Activated naive CD8-positive, alpha-beta T cell treated with anti-CD3 and anti-CD28 coated beads, Interleukin-2, amount 50 U/mL, for 16 hours (primary cell): ENCODE measurements around the gene TSPEAR.

Experiments used
- DNase-seq: peaks from one replicate; pipeline ENCODE4 v3.0.0-alpha.2; 2020; ENCODE audit warnings: low read depth, low spot score

TSPEAR gene

DNA sequence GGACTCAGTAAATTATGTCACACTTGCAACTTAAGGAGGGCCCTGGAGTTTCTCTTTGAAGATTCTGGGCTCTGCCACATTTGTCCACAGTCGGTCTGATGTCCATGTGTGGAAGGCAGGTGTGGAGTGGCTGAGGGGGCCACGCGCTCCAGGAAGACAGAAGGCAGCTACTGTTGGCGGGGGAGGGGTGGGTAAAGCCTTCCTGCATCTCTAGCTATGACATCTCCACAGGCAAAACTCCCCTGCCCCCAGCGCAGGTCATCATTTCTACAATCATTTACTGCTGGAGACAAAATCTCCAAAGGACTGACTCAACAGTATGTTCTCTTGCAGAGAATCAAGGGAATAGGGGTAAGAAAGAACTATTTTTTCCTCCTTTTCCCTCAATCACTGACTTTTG, 11.4 kb upstream of the TSPEAR start:
- no peak for DNase-seq

GRCh38 chr21:44720170-44720569, 8.8 kb upstream of the TSPEAR start:
- DNase-seq, result no peak

- DNase-seq, result no peak
These were observed 7.2 kb upstream of the TSPEAR start for GRCh38 chr21:44718571-44718970.

DNA sequence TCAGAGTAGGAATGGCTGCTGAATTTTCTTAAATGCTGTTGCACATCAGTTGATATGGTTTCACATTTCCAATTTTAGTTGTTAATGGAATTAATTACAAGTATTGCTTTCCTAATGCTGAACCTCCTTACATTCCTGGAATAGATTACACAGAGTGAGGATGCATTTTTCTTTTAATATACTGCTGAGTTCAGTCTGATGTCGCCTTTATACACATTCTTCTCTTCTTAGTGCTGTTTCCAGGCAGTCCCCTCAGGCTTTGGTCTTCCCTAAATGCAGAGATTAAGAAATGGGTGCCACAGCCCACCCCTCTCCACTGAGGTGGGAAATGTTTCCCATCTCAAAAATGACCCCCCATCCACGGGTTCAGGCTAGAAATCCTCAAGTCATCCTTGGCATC, 6.7 kb upstream of the TSPEAR start:
- DNase-seq, result no peak

- no peak for DNase-seq
These were observed 5.6 kb upstream of the TSPEAR start for GRCh38 chr21:44716984-44717383.

- no peak for DNase-seq
These were observed 3.5 kb upstream of the TSPEAR start for GRCh38 chr21:44714905-44715304.

DNA sequence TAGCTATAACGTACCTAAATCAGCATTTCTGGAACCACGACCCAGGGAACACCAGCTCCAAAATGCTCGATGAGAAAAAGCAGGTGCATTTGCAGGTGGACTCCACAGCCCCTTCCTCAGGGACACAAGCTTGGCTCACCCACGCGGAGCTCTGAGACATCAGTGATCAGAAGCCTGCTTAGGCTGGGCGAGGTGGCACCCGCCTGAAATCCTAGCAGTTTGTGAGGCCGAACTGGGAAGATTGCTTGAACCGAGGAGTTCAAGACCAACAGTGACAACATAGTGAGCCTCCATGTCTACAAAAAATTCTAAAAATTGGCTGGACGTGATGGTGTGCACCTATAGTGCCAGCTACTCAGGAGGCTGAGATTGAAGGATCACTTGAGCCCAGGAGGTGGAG, 2.5 kb upstream of the TSPEAR start:
- DNase-seq, result no peak

GRCh38 chr21:44713130-44713529, 1.8 kb upstream of the TSPEAR start:
- no peak for DNase-seq

GRCh38 chr21:44712203-44713028, 1.0 kb upstream of the TSPEAR start:
- no peak for DNase-seq

DNA sequence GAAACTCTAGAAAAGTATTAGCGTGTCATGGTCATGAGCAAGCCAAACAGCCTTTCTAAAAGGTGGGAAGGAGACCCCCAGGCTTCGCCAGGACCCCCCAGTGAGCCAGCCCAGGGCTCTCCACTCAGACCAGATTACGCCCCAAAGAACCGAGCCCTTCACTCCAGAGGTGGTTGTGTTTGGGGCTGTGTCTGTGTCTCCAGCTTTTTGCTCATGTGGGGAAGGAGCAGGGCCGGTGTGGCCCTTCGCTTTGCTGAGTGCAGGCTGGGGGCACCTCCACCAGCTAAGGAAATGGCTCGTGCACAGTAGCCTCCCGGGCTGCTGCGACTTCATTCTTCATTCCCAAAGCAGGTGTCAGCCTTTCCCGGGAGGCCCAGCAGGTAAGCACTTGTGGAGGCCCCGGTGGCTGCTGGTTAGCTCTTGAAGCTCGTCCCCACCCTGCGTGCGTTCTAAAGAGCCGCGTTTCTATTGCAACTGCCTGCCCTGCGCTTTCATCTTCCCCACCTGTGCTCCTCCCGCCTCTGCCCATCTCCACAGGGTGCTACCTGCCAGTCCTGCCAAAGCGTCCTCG, 531 bp downstream of the TSPEAR start:
- no peak for DNase-seq

GRCh38 chr21:44710294-44710665, 1.1 kb downstream of the TSPEAR start:
- no peak for DNase-seq

- no peak for DNase-seq
These were observed 1.7 kb downstream of the TSPEAR start for GRCh38 chr21:44709426-44710293.

DNA sequence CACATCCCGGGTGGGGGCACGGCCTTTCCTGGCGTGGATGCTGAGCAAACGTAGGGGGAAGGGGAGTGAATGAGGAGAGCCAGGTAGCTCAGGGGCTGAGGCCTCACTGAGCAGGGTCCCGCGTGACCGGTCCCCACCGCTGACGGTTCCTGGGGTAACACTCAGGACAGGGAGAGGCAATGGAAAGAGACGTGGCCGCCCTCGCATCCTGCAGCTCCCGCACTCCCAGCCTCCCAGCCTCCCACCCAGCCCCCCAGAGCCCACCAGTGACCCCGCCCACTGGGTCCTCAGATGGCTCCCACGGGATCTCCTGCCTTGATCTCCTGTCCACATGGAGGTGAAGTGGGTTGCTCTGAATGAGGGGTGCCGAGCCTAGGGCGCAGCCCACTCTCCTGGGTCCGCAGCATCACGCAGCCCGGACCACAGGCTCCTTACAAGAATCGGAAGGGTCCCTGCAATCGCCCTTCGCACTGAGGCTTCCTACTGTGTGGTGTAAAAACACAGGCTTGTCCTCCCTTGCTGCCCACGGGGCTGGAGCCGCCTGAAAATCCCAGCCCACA, 2.4 kb downstream of the TSPEAR start:
- DNase-seq, result no peak

DNA sequence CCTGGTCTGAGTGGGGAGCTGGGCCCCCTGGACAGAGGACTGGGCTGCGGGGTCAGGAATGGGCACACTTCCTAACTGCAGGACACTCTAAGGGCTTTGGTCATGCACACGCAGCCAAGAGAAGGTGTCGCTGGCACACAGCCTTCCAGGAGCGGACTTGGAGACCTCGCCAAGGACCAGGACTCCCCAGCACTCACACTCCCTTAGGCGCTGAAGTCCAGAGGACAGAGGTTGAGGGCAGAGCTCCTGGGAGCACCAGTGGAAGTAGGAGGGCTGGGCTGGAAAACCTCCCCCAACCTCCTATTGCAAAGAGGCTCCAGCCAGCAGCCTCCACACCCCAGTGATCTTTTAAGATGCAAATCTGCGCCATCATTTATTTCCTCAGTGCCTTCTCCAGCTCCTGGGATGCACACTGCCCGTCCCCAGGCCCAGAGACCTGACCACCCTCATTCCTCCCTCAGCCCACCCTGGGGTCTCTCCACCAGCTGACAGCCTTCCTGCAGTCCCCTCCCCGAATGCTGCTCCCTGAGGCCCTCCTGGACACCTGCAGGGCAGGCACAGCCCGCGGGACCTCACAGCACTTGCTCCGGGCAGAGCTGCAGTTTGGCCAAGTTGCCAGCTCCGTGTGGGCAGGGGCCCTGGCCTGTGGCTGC, 3.0 kb downstream of the TSPEAR start:
- no peak for DNase-seq

DNA sequence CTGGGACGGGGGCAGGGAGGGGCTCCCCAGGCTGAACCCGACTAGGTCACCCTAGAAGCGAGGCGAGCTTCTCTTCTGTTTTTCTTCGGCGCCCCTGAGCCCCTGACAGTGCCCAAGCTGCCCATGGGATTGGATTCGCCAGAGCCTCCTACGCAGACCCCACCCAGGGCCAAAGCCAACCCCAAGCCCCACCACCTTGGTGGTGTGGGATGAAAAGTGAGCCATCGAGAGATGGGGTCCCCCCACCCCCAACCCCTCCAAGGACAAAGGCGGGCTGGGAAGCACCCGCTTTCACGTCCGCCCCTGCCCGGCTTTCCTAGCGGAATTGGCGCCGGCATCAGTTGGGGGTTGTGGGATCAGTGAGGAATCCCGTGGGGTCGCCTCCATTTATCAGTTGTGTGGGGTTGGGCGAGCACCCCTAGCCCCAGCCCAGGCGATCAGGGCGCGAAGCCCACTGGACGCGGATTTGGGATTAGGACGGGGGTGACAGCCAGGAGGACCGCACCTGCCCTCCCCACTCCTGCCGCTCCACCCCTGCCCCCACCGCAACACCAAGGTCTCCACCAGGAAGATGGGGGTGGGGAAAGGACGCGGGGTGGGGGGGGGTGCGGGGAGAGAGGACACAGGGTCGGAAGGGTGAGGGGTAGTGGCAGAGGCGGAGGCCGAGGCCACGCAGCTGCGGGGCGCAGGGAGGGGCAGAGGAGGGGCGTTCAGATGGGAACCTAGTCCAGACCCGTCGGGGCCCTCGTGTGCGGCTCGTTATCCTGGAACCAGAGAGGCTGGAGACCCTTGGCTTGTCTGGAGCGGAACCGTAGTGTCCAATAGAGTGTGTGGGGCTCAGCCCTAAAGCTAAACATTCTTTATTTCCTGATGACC, 4.4 kb downstream of the TSPEAR start:
- no peak for DNase-seq

DNA sequence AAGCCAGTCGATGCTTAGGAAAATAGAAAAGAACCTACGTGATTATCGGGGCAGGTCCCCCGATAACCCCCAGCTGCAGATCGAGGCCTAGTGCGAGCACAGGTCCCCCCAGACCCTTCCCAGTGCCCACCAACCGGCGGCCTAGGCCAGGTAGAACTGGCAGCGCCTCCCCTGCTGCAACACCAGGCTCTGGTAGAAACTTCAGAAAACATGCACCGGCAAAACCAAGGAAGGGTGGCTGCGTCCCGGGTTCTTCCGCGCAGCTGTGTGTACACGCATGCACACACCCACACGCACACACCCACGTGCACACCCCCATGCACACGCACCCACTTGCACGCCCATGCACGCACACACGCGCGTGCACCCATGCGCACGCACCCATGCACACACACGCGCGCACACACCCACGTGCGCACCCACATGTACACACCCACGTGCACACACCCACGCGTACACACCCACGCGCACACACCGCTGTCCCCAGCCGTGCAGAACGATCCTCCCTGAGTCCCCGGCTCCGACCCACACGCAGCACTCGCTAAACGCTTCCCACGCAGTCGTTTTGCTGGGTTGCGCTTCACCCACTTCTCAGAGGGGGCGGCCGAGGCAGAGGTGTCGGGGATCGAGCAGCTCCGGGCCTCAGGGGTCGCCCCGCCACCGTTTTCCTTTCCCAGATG, 5.2 kb downstream of the TSPEAR start:
- no peak for DNase-seq

DNA sequence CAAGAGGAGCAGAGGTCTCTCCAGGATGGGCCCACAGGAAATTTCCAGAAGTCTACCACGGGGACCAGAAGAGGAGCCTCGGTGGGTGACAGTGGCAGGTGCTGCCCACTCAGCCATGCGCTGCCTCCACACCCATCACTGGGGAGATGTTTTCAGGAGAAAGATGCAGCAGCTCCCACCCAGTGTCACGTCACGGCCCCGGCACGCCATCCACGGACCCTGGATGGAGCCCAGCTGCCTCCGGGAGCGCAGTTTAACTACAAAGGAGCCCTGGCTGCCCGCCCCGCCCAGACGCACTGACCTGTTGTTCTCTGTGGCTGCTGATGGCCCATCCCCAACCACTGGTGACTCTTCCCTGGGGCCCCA, 6.8 kb downstream of the TSPEAR start:
- no peak for DNase-seq

DNA sequence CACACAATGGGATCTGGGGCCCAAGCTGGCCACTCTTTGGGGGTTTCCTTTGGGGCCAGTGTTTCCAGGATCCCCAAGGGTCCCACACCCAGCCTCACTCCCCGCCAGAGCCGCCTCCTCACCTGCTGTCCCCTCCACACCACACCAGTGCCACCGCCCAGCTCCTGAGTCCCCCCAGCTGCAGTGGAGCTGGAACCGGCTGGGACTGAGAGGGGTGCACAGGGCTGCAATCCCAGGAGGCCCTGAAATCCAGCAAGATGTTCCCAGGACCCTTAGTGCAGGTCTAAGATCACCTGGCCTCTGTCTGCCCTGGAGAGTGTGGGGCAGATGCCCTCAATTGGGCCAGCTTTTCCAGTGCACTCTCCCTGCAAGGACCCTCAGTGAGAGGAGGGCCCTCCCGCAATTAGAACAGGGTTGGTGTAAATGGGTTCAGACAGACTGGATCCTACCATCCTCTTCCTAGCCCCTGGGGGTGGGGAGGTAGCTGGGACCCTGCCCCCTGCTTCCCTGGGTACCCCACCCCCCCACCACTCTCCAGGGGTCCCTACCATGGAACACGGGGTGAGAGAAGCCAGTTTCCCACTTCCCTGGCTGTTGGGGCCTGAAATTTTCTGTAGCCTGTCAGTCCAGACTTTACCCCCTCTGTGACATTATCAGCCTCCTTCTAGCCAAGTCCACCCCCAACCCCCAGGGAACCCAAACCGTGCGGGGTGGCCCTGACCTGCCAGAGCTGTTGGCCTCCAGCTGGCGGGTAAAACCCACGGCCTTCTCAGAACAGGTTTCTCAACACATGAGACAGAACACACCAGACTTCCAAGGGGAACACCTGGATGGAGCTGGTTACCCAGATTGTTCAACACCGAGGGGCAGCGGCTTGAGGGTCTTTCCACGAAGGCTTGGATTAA, 7.4 kb downstream of the TSPEAR start:
- no peak for DNase-seq
